IPS-20b (cell line): ENCODE data around the gene LRPPRC.
"Not testable (repeated sequence)": the region's sequence is repeated elsewhere in the genome, so short reads cannot be mapped to it uniquely, and the experiment has no call there.

ENCODE experiments used
- H3K27ac ChIP-seq: one replicate; pipeline ENCODE4 v1.5.1; 2013; ENCODE audit warnings: low read length
- H3K27me3 ChIP-seq: 2 replicates; pipeline ENCODE4 v1.6.1; 2013; ENCODE audit warnings: mild to moderate bottlenecking, low read length, inconsistent platforms; ENCODE audit not compliant: insufficient read depth
- H3K36me3 ChIP-seq: 2 replicates; pipeline ENCODE4 v1.6.1; 2013; ENCODE audit warnings: low read depth, mild to moderate bottlenecking, inconsistent platforms, low read length, moderate library complexity; ENCODE audit not compliant: insufficient read depth
- H3K4me1 ChIP-seq: 2 replicates; pipeline ENCODE4 v1.6.1; 2013; ENCODE audit warnings: mild to moderate bottlenecking, control low read depth, inconsistent platforms, low read length, moderate library complexity; ENCODE audit not compliant: insufficient read depth
- H3K4me3 ChIP-seq: 2 replicates; pipeline ENCODE4 v1.5.1; 2013; ENCODE audit warnings: mild to moderate bottlenecking, low read length, inconsistent platforms
- H3K9ac ChIP-seq: 2 replicates; pipeline ENCODE4 v1.6.1; 2013; ENCODE audit warnings: low read depth, mild to moderate bottlenecking, inconsistent platforms, low read length, moderate library complexity
- H3K9me3 ChIP-seq: 2 replicates; pipeline ENCODE4 v1.6.1; 2013; ENCODE audit warnings: mild to moderate bottlenecking, low read depth, low read length, inconsistent platforms; ENCODE audit not compliant: insufficient read depth

Gene LRPPRC

DNA sequence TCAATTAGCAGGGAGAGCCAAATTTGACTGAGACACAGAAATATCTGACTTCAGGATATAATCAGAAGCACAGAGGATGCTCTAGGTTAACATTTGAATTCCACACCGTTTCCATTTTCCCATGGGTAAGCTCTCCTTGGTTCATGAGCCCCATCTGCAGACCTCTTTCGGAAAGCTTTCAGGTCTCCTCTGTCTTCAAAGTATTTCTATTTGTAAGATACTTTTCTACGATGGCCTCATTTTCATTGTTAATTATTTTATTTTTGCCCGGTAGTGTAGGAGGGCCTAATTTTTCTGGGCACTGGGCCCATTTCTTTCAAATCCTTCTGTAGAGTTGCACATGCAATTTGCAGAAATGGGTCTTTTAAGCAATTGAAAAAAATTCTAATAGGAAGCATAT, 53.8 kb downstream of the LRPPRC start:
- no peaks in the 10 kb centered on the region for H3K27me3 ChIP-seq
- H3K9me3 ChIP-seq, result no peaks in the 10 kb centered on the region
- no peak overlapping the region for H3K4me3 ChIP-seq
- H3K4me1 ChIP-seq, result peaks cover 35% of the 10 kb centered on the region
- no peak overlapping the region for H3K27ac ChIP-seq
- peaks cover 97% of the 10 kb centered on the region for H3K36me3 ChIP-seq
- H3K9ac ChIP-seq, result no peak overlapping the region

DNA sequence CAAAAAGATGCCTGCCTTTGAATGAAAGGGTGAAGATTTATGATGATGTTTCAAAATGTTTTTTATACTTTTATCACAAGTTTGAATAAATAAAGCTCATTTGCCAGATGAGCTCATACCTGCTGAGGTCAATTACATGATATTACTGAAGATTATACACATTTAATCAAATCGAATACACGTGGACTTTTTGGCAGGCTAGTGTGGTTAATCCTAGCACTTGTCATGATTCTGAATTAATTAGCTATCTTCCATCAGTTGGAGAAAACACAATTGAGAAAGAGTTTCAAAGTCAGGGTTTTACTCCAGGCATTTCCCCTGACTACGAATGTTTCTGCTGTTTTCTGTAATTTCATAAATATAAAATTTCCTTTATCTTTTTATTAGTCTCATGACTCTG, 54.4 kb downstream of the LRPPRC start:
- Histone ChIP-seq H3K4me1 (peaks cover 35% of the 10 kb centered on the region), H3K27ac (no peak overlapping the region), H3K4me3 (no peak overlapping the region), H3K36me3 (peaks cover 97% of the 10 kb centered on the region), H3K27me3 (no peaks in the 10 kb centered on the region), H3K9ac (no peak overlapping the region), H3K9me3 (no peaks in the 10 kb centered on the region)

DNA sequence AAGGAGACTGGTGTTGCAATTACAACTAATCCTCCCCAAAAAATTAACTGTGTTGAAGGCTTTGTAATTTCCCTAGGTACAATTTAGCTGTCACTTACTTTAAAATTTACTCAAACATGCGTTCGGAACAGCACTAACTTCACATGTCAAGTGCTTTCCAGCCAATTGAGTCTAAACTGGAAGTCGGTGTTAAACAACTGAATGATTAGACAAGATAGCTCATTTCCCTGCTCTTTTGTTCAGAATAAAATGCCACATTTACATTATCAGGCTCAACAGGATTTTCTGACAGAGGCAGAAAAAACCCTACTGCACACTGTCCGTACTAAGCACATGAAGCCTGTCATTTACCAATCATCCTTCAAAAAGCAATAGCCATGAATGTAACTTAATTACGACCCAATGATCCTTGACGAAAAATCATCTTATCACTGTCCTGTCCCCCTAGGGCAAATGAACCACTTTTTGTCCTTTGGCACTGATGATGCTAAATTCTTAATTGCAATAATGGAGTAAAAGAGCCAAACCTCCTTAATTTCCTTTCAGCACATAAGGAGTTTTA, 56.0 kb downstream of the LRPPRC start:
- Histone ChIP-seq H3K27me3 (no peaks in the 10 kb centered on the region), H3K9me3 (no peaks in the 10 kb centered on the region), H3K9ac (no peak overlapping the region), H3K36me3 (peaks cover 93% of the 10 kb centered on the region), H3K4me1 (peaks cover 24% of the 10 kb centered on the region), H3K4me3 (no peak overlapping the region), H3K27ac (no peak overlapping the region)

DNA sequence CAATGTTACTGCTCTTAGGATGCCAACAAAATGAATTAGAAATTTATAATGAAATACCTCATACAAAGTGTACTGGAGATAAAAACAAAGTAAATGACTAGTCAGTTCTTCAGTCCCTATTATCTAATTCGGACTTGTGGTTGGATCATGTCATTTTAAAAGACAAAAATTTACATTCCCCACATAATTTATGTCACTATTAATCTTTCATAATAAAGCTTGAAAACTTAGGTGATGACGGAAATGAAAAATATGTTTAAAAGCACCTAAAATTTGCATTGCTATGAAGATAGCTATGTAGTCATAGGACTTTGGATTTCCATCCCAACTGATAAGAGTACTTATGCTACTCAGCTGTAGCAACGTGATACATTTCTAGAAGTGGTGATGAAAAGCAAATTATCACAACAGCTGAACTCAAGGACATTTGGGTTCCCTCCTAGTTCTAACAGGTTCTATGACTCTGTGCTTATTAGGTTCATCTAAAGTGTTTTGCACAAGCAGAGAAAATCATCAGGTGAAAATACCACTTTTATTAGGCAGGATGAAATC, 58.4 kb downstream of the LRPPRC start:
- H3K4me3 ChIP-seq, result no peak overlapping the region
- H3K27me3 ChIP-seq, result no peaks in the 10 kb centered on the region
- H3K36me3 ChIP-seq, result peaks cover 93% of the 10 kb centered on the region
- no peak overlapping the region for H3K9ac ChIP-seq
- no peaks in the 10 kb centered on the region for H3K9me3 ChIP-seq
- H3K4me1 ChIP-seq, result peaks cover 6% of the 10 kb centered on the region; the same call in 1 of the 2 replicates
- no peak overlapping the region for H3K27ac ChIP-seq

DNA sequence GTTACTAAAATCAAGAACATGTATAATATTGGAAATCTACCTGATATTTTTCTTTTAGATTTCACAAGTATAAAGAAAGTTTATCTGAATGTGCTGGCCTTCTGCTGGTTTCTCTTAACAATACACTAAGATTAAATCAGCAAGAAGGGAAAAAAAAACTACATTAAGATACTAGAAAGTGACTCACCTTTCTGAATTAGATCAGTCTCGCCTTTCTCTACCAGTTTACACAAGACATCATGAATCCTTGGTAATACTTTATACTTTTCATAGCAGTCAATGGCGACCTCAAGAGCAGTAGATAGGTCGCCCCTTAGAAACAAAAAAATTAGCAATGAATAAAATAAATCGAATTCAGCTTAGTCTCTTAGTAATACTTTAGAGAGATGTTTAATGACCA, 61.2 kb downstream of the LRPPRC start:
- no peak overlapping the region for H3K9ac ChIP-seq
- no peak overlapping the region for H3K27ac ChIP-seq
- H3K36me3 ChIP-seq, result peaks cover 93% of the 10 kb centered on the region
- no peaks in the 10 kb centered on the region for H3K9me3 ChIP-seq
- H3K4me3 ChIP-seq, result no peak overlapping the region
- H3K4me1 ChIP-seq, result peaks cover 6% of the 10 kb centered on the region; the same call in 1 of the 2 replicates
- H3K27me3 ChIP-seq, result no peaks in the 10 kb centered on the region

DNA sequence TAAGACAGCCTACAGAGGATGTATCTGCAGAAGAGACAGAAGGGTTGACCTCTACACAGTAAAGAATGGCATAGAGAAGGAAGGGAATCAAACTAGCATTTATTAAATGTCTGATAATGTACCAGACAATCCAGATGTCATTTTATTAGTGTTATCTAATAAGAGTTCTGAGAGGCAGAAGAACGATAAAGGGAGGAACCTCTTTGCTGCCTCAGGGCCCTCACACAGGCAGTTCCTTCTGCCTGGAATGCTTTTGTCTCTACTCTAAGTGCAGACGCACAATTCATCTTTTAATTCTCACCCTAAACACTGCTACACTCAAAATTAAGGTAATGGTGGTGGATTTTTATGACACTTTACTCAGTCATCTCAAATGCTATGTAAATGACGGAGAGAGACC, 64.5 kb downstream of the LRPPRC start:
- no peak overlapping the region for H3K9ac ChIP-seq
- peaks cover 95% of the 10 kb centered on the region for H3K36me3 ChIP-seq
- H3K9me3 ChIP-seq, result no peaks in the 10 kb centered on the region
- no peaks in the 10 kb centered on the region for H3K27me3 ChIP-seq
- H3K27ac ChIP-seq, result no peak overlapping the region
- no peaks in the 10 kb centered on the region; the same call in 1 of the 2 replicates for H3K4me1 ChIP-seq
- no peak overlapping the region for H3K4me3 ChIP-seq

DNA sequence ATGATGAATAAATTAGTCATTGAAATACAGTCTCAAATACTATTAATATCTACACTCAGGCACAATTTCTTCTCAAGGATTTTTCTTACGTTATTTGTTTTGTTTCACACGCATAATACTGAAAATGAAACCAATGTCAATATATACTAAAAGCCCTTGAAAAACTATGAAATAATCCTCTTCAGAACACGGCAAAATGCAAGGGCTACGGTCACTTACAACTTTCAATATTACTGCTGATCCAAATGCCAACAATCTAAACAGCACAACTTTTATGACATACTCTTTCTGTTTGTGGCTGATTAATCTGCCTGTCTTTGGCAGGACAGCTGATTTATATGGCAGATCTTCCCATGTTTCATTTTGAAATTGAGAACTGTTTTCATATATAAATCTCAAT, 68.3 kb downstream of the LRPPRC start:
- Histone ChIP-seq H3K4me3 (no peak overlapping the region), H3K9ac (no peak overlapping the region), H3K27me3 (no peaks in the 10 kb centered on the region), H3K4me1 (no peaks in the 10 kb centered on the region), H3K9me3 (no peaks in the 10 kb centered on the region), H3K36me3 (peaks cover 98% of the 10 kb centered on the region), H3K27ac (no peak overlapping the region)

DNA sequence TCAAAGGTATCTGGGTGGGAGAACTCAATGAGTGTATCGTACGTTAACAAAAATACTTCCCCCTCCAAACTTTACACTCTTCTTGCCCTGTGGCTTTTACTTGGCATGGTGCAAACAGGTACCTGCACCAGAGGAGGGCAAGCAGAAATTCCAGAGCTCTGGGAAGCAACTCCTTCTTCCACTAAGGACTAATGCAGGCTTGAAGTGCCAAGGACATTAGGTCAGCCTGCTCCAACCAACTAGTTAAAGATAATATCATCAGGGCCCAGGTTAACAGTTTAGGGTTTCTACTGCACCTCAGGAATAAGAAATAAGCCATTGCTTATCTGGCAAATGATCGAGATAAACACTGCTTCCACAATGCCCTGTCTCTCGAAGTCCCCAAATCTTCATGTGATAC, 70.4 kb downstream of the LRPPRC start:
- Histone ChIP-seq H3K4me3 (no peak overlapping the region), H3K36me3 (peaks cover 98% of the 10 kb centered on the region), H3K4me1 (no peaks in the 10 kb centered on the region), H3K27me3 (no peaks in the 10 kb centered on the region), H3K9me3 (no peaks in the 10 kb centered on the region), H3K9ac (no peak overlapping the region), H3K27ac (no peak overlapping the region)

DNA sequence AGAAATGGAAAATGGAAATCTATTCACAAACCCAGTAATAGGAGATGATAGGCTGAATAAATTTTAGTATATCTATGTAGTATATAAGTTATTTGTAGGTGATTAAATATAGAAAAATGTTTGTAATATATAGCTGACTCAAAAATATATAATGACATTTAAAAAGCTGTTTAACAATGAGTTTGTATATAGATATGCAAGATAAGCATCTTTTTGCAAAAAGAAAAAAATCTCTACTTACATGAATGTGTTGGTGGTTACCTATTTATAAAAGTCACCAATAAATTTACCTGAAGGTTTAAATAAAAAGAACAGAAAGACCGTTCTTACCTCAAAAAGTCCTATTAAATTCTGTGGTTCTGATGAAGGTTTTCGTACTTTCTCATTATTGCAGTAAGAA, 71.3 kb downstream of the LRPPRC start:
- H3K36me3 ChIP-seq, result peaks cover 98% of the 10 kb centered on the region

DNA sequence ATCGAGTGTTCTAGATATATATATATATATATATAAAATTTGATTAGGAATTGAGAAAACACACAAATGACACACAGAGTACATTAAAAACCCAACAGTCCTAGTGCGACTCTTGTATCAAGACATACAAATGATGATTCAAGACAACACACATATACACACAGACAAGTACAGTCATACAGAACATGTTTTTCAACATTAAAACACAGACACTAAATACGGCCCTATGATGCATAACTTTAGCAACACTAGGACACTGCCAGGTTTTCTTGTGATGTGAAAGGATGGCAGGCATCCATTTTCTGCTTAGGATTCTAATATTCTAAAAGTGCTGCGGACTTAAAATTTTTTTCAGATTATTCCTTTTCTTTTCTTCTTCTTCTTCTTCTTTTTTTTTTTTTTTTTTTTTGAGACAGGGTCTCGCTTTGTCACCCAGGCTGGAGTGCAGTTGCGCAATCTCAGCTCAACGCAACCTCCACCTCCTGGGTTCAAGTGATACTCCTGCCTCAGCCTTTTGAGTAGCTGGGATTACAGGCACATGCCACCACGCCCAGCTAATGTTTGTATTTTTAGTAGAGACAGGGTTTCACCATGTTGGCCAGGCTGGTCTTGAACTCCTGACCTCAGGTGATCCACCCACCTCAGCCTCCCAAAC, 84.5 kb downstream of the LRPPRC start:
- H3K4me3 ChIP-seq, H3K4me1 ChIP-seq, H3K27me3 ChIP-seq, H3K9ac ChIP-seq, H3K27ac ChIP-seq, H3K9me3 ChIP-seq: not testable (repeated sequence)
- peaks cover 93% of the 10 kb centered on the region for H3K36me3 ChIP-seq

More for the DNA sequence above, 71.3 kb downstream of the LRPPRC start:
- no peak overlapping the region for H3K27ac ChIP-seq
- H3K9me3 ChIP-seq, result no peaks in the 10 kb centered on the region
- no peak overlapping the region for H3K4me3 ChIP-seq
- no peaks in the 10 kb centered on the region for H3K4me1 ChIP-seq
- no peak overlapping the region for H3K9ac ChIP-seq
- H3K27me3 ChIP-seq, result no peaks in the 10 kb centered on the region

DNA sequence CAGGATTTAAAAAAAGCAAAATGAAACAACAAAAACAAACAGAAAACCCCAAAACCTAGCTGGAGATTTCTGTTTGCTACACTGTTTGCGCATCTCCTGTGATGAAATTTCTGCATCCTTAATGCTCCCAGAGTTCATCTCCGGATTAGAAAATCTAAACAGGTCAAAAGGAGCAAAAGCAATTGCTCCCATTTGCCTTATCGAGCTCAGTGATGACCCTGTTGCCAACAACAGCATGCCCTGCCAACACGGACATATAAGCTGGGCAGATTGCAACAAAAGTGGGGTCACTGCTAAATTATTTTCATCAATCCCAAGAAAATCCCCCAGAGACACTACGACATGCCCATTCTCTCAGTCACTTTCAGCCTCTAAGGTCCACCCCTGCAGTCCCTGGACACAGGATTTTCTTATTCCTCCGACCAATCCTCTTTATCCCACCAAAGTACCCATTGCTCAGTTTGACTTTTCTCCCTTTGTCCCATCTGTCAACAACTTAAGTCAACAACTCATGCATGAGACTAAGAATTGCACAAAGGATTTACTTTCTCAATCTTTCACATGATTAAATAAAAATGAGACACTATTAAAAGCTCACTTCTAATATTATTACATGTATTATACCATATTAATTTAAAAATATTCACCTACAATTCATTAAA, 89.2 kb downstream of the LRPPRC start:
- no peaks in the 10 kb centered on the region for H3K9me3 ChIP-seq
- no peak overlapping the region for H3K27ac ChIP-seq
- peaks cover 90% of the 10 kb centered on the region for H3K36me3 ChIP-seq
- H3K4me3 ChIP-seq, result no peak overlapping the region
- H3K4me1 ChIP-seq, result no peaks in the 10 kb centered on the region; the same call in 1 of the 2 replicates
- no peak overlapping the region for H3K9ac ChIP-seq
- H3K27me3 ChIP-seq, result no peaks in the 10 kb centered on the region

DNA sequence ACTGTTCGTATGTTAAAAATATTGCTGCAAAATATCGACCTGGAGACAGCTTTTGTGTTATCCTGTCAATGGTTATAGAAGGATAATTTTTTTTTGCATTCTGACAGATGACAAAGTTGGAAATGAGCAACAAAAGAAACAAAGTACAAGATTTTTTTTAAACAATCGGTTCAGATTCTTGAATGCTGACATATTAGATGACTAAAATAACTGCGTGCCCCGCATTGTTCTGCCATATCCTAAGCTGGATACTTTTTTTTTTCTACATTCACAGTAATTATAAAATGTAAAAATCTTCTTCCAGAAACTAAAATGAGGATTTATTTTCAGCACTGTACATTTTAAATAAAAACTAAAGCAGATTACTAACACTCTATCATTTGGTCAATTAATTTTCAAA, 89.9 kb downstream of the LRPPRC start:
- Histone ChIP-seq H3K36me3 (peaks cover 91% of the 10 kb centered on the region), H3K9ac (no peak overlapping the region), H3K4me3 (no peak overlapping the region), H3K4me1 (no peaks in the 10 kb centered on the region; the same call in 1 of the 2 replicates), H3K27me3 (no peaks in the 10 kb centered on the region), H3K27ac (no peak overlapping the region), H3K9me3 (no peaks in the 10 kb centered on the region)
